IPS-15b (cell line): ENCODE results near the gene TSC22D2.

Source experiments
- H3K27me3 ChIP-seq: one replicate; pipeline ENCODE4 v1.6.1; 2013; ENCODE audit warnings: low read length; ENCODE audit not compliant: control insufficient read depth, insufficient read depth
- H3K36me3 ChIP-seq: one replicate; pipeline ENCODE4 v1.6.1; 2013; ENCODE audit warnings: low read length; ENCODE audit not compliant: control insufficient read depth, insufficient read depth
- H3K4me1 ChIP-seq: one replicate; pipeline ENCODE4 v1.6.1; 2013; ENCODE audit warnings: mild to moderate bottlenecking, low read length; ENCODE audit not compliant: control insufficient read depth, insufficient read depth
- H3K4me3 ChIP-seq: one replicate; pipeline ENCODE4 v1.5.1; 2013; ENCODE audit warnings: low read depth, low read length
- H3K9ac ChIP-seq: one replicate; pipeline ENCODE4 v1.6.1; 2013; ENCODE audit warnings: low read depth, mild to moderate bottlenecking, low read length
- H3K9me3 ChIP-seq: one replicate; pipeline ENCODE4 v1.6.1; 2013; ENCODE audit warnings: mild to moderate bottlenecking, low read length; ENCODE audit not compliant: control insufficient read depth, insufficient read depth

TSC22D2 gene

GRCh38 chr3:150436161-150436560 lies 28.1 kb downstream of the TSC22D2 start:
- H3K4me3 ChIP-seq, result no peak overlapping the region
- no peaks in the 10 kb centered on the region for H3K27me3 ChIP-seq
- H3K4me1 ChIP-seq, result peaks cover 4% of the 10 kb centered on the region
- H3K9ac ChIP-seq, result no peak overlapping the region
- H3K9me3 ChIP-seq, result no peaks in the 10 kb centered on the region
- H3K36me3 ChIP-seq, result no peaks in the 10 kb centered on the region

GRCh38 chr3:150439657-150440056 lies 31.6 kb downstream of the TSC22D2 start:
- Histone ChIP-seq H3K4me1 (peaks cover 2% of the 10 kb centered on the region), H3K36me3 (no peaks in the 10 kb centered on the region), H3K27me3 (no peaks in the 10 kb centered on the region), H3K9ac (no peak overlapping the region), H3K9me3 (no peaks in the 10 kb centered on the region), H3K4me3 (no peak overlapping the region)

- Histone ChIP-seq H3K9ac (no peak overlapping the region), H3K4me3 (no peak overlapping the region), H3K4me1 (peaks cover 4% of the 10 kb centered on the region), H3K9me3 (no peaks in the 10 kb centered on the region), H3K27me3 (no peaks in the 10 kb centered on the region), H3K36me3 (no peaks in the 10 kb centered on the region)
Measured at GRCh38 chr3:150443331-150443741, 35.2 kb downstream of the TSC22D2 start.

- no peaks in the 10 kb centered on the region for H3K9me3 ChIP-seq
- H3K27me3 ChIP-seq, result no peaks in the 10 kb centered on the region
- H3K36me3 ChIP-seq, result no peaks in the 10 kb centered on the region
- H3K4me1 ChIP-seq, result peaks cover 4% of the 10 kb centered on the region
- no peak overlapping the region for H3K9ac ChIP-seq
- no peak overlapping the region for H3K4me3 ChIP-seq
Measured at GRCh38 chr3:150444371-150444770, 36.3 kb downstream of the TSC22D2 start.

GRCh38 chr3:150446470-150446977 lies 38.4 kb downstream of the TSC22D2 start:
- Histone ChIP-seq H3K4me1 (peaks cover 7% of the 10 kb centered on the region), H3K4me3 (no peak overlapping the region), H3K36me3 (no peaks in the 10 kb centered on the region), H3K9ac (no peak overlapping the region), H3K27me3 (no peaks in the 10 kb centered on the region), H3K9me3 (no peaks in the 10 kb centered on the region)

- no peaks in the 10 kb centered on the region for H3K27me3 ChIP-seq
- H3K9ac ChIP-seq, result no peak overlapping the region
- H3K9me3 ChIP-seq, result no peaks in the 10 kb centered on the region
- H3K4me1 ChIP-seq, result peaks cover 7% of the 10 kb centered on the region
- H3K36me3 ChIP-seq, result no peaks in the 10 kb centered on the region
- no peak overlapping the region for H3K4me3 ChIP-seq
Measured at GRCh38 chr3:150447084-150447483, 39.0 kb downstream of the TSC22D2 start.

GRCh38 chr3:150447631-150448465 lies 39.8 kb downstream of the TSC22D2 start:
- H3K9me3 ChIP-seq, result no peaks in the 10 kb centered on the region
- no peaks in the 10 kb centered on the region for H3K27me3 ChIP-seq
- no peaks in the 10 kb centered on the region for H3K36me3 ChIP-seq
- H3K4me3 ChIP-seq, result no peak overlapping the region
- peaks cover 7% of the 10 kb centered on the region for H3K4me1 ChIP-seq
- H3K9ac ChIP-seq, result no peak overlapping the region

GRCh38 chr3:150449169-150449721 lies 41.1 kb downstream of the TSC22D2 start:
- Histone ChIP-seq H3K9me3 (no peaks in the 10 kb centered on the region), H3K4me3 (no peak overlapping the region), H3K9ac (no peak overlapping the region), H3K27me3 (no peaks in the 10 kb centered on the region), H3K4me1 (peaks cover 7% of the 10 kb centered on the region), H3K36me3 (no peaks in the 10 kb centered on the region)

- Histone ChIP-seq H3K4me3 (no peak overlapping the region), H3K27me3 (no peaks in the 10 kb centered on the region), H3K9ac (no peak overlapping the region), H3K4me1 (peaks cover 7% of the 10 kb centered on the region), H3K9me3 (no peaks in the 10 kb centered on the region), H3K36me3 (no peaks in the 10 kb centered on the region)
Measured at GRCh38 chr3:150450916-150451315, 42.8 kb downstream of the TSC22D2 start.

GRCh38 chr3:150451329-150452048 lies 43.4 kb downstream of the TSC22D2 start:
- Histone ChIP-seq H3K9me3 (no peaks in the 10 kb centered on the region), H3K36me3 (no peaks in the 10 kb centered on the region), H3K4me3 (no peak overlapping the region), H3K9ac (no peak overlapping the region), H3K4me1 (peaks cover 7% of the 10 kb centered on the region), H3K27me3 (no peaks in the 10 kb centered on the region)

GRCh38 chr3:150453353-150453752 lies 45.3 kb downstream of the TSC22D2 start:
- H3K9ac ChIP-seq, result no peak overlapping the region
- H3K9me3 ChIP-seq, result no peaks in the 10 kb centered on the region
- no peaks in the 10 kb centered on the region for H3K36me3 ChIP-seq
- peaks cover 3% of the 10 kb centered on the region for H3K4me1 ChIP-seq
- no peak overlapping the region for H3K4me3 ChIP-seq
- no peaks in the 10 kb centered on the region for H3K27me3 ChIP-seq
